NCI-H1092 treated with DMSO at 0.1 percent for 48 hours (cell line): ENCODE data around the gene VSIG10L2.
"Not testable (repeated sequence)": the region's sequence is repeated elsewhere in the genome, so short reads cannot be mapped to it uniquely, and the experiment has no call there.

Experiments
- DNase-seq: peaks from one replicate; lab custom pipeline; 2025; lab: John Stamatoyannopoulos, UW

VSIG10L2 gene

GRCh38 chr11:125967515-125967914, 21.7 kb downstream of the VSIG10L2 start:
- DNase-seq: no peak

- DNase-seq: no peak
Measured at GRCh38 chr11:125968354-125968753, 22.5 kb downstream of the VSIG10L2 start.

- no peak for DNase-seq
Measured at GRCh38 chr11:125971618-125972017, 25.8 kb downstream of the VSIG10L2 start.

GRCh38 chr11:125974284-125974683, 28.4 kb downstream of the VSIG10L2 start:
- no peak for DNase-seq

GRCh38 chr11:125975634-125976033, 29.8 kb downstream of the VSIG10L2 start:
- DNase-seq: no peak

- no peak for DNase-seq
Measured at GRCh38 chr11:125976156-125976555, 30.3 kb downstream of the VSIG10L2 start.

- no peak for DNase-seq
Measured at GRCh38 chr11:125977333-125977732, 31.5 kb downstream of the VSIG10L2 start.

GRCh38 chr11:125978181-125978716, 32.4 kb downstream of the VSIG10L2 start:
- no peak for DNase-seq

GRCh38 chr11:125978778-125979407, 33.0 kb downstream of the VSIG10L2 start:
- DNase-seq: no peak

- DNase-seq: no peak
Measured at GRCh38 chr11:125979511-125979910, 33.7 kb downstream of the VSIG10L2 start.

- DNase-seq: no peak
Measured at GRCh38 chr11:125980436-125980835, 34.6 kb downstream of the VSIG10L2 start.

- DNase-seq: no peak
Measured at GRCh38 chr11:125982348-125982730, 36.5 kb downstream of the VSIG10L2 start.

GRCh38 chr11:125985956-125986355, 40.1 kb downstream of the VSIG10L2 start:
- not testable (repeated sequence) for DNase-seq

- DNase-seq: no peak
Measured at GRCh38 chr11:125987066-125987641, 41.3 kb downstream of the VSIG10L2 start.

GRCh38 chr11:125990244-125990643, 44.4 kb downstream of the VSIG10L2 start:
- peak; percentile 27 for DNase-seq

- DNase-seq: no peak
Measured at GRCh38 chr11:125992893-125993292, 47.0 kb downstream of the VSIG10L2 start.

GRCh38 chr11:125994509-125994908, 48.7 kb downstream of the VSIG10L2 start:
- DNase-seq: no peak

- no peak for DNase-seq
Measured at GRCh38 chr11:125995313-125995712, 49.5 kb downstream of the VSIG10L2 start.

- no peak for DNase-seq
Measured at GRCh38 chr11:125998267-125998666, 52.4 kb downstream of the VSIG10L2 start.

GRCh38 chr11:125999234-125999880, 53.5 kb downstream of the VSIG10L2 start:
- DNase-seq: no peak

- no peak for DNase-seq
Measured at GRCh38 chr11:126002181-126002580, 56.3 kb downstream of the VSIG10L2 start.
